ENCODE results near the gene LENEP.

DNA sequence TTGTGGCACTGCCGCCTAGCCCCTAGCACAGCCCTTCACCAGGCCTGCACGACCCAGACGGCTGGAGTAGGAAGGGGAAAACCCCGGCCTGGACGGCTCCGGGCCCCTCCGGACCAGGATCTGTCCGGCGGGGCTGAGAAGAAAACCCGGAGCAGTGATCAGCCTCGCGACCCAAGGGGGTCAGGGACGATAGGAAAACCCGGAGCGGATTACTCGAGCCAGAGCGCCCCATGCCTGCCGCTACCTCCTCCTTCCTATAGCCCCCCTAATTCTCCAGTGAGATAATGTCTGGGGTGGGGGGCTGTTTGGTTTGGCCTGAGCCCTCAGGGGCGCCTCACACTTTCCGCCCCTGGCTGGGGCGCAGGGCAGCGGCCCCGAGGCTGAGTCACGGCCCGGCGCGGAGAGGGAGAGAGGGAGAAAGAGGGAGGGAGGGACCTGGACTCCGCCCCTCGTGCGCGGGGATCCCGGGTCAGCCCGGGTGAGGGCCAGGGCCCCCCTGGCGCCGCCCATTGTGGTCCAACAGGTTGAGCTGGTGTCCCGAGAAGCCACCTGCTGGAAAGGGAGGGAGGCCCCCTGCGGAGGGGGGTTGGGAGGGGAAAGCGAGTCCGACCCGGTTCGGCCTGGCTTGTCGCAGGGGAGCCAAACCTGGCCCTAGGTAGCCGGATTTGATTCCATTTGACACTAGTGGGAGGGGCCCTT, 7.5 kb downstream of the LENEP start:
- TF ChIP-seq EZH2 (IDR thresholded peaks at IDR 0.05; ENCODE audit: low read depth): no peak
- TF ChIP-seq, protein P1, sequence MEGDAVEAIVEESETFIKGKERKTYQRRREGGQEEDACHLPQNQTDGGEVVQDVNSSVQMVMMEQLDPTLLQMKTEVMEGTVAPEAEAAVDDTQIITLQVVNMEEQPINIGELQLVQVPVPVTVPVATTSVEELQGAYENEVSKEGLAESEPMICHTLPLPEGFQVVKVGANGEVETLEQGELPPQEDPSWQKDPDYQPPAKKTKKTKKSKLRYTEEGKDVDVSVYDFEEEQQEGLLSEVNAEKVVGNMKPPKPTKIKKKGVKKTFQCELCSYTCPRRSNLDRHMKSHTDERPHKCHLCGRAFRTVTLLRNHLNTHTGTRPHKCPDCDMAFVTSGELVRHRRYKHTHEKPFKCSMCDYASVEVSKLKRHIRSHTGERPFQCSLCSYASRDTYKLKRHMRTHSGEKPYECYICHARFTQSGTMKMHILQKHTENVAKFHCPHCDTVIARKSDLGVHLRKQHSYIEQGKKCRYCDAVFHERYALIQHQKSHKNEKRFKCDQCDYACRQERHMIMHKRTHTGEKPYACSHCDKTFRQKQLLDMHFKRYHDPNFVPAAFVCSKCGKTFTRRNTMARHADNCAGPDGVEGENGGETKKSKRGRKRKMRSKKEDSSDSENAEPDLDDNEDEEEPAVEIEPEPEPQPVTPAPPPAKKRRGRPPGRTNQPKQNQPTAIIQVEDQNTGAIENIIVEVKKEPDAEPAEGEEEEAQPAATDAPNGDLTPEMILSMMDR (conservative IDR thresholded peaks at IDR 0.05): no peak
